GM23338 (cell line): Measurements from ENCODE around the gene AMBRA1. TPM values are rescaled to one million over a fixed set of nuclear protein-coding genes. Genes with fewer than 3 reads are reported as not detected.

Experiments used
- ATAC-seq: fragments of 200-7000 bp; cut with Tn5 transposase; 3 replicates; pipeline ENCODE4 v1.9.1; 2020
- DNase-seq: peaks from one replicate; pipeline ENCODE4 v3.0.0-alpha.2; 2015; ENCODE audit warnings: low spot score
- H2AFZ ChIP-seq: fragments of 200-600 bp; sonication (generic); 2 replicates; pipeline ENCODE4 v1.8.0; 2016; ENCODE audit warnings: antibody characterized with exemption, mild to moderate bottlenecking, moderate library complexity
- H3F3A ChIP-seq: fragments of 200-600 bp; sonication (generic); replicated peaks from 2 replicates; pipeline ENCODE4 v1.8.0; 2017; ENCODE audit warnings: antibody characterized with exemption, mixed run types, low read depth
- H3K27ac ChIP-seq: fragments of 200-600 bp; sonication (generic); 2 replicates; pipeline ENCODE4 v1.6.1; 2016; ENCODE audit warnings: low read depth
- H3K27me3 ChIP-seq: fragments of 200-600 bp; sonication (generic); 2 replicates; pipeline ENCODE4 v1.8.0; 2016; ENCODE audit warnings: mild to moderate bottlenecking, mixed run types, moderate library complexity; ENCODE audit not compliant: insufficient read depth
- H3K36me3 ChIP-seq: fragments of 200-600 bp; sonication (generic); 2 replicates; pipeline ENCODE4 v1.8.0; 2016; ENCODE audit warnings: mild to moderate bottlenecking; ENCODE audit not compliant: insufficient read depth
- H3K4me1 ChIP-seq: fragments of 200-600 bp; sonication (generic); 2 replicates; pipeline ENCODE4 v1.8.0; 2016; ENCODE audit warnings: mild to moderate bottlenecking, moderate library complexity; ENCODE audit not compliant: insufficient read depth
- H3K4me2 ChIP-seq: fragments of 200-600 bp; sonication (generic); 2 replicates; pipeline ENCODE4 v1.7.1; 2017; ENCODE audit warnings: mixed run types
- H3K4me3 ChIP-seq: fragments of 200-600 bp; sonication (generic); 2 replicates; pipeline ENCODE4 v1.6.1; 2016; ENCODE audit warnings: mixed run types
- H3K79me2 ChIP-seq: fragments of 200-600 bp; sonication (generic); replicated peaks from 2 replicates; pipeline ENCODE4 v1.8.0; 2017; ENCODE audit warnings: mild to moderate bottlenecking; ENCODE audit not compliant: insufficient read depth
- H3K9me2 ChIP-seq: fragments of 200-600 bp; sonication (generic); 2 replicates; pipeline ENCODE4 v1.8.0; 2017; ENCODE audit not compliant: insufficient read depth
- H4K20me1 ChIP-seq: fragments of 200-600 bp; sonication (generic); replicated peaks from 2 replicates; pipeline ENCODE4 v1.8.0; 2017; ENCODE audit warnings: mild to moderate bottlenecking; ENCODE audit not compliant: insufficient read depth
- H3K27ac Mint-ChIP-seq: 2 replicates; pipeline ENCODE4 v1.8.0; 2020; ENCODE audit warnings: inconsistent platforms, mild to moderate bottlenecking, moderate library complexity, mixed read lengths
- H3K27me3 Mint-ChIP-seq: 3 replicates; pipeline ENCODE4 v1.8.0; 2022; ENCODE audit warnings: low read depth, mild to moderate bottlenecking, moderate library complexity, mixed read lengths, inconsistent platforms; ENCODE audit not compliant: insufficient read depth, poor library complexity
- H3K36me3 Mint-ChIP-seq: 3 replicates; pipeline ENCODE4 v1.8.0; 2021; ENCODE audit warnings: low read depth, mild to moderate bottlenecking, inconsistent platforms, moderate library complexity, mixed read lengths
- H3K4me1 Mint-ChIP-seq: 3 replicates; pipeline ENCODE4 v1.8.0; 2020; ENCODE audit warnings: mild to moderate bottlenecking, inconsistent platforms, mixed read lengths
- H3K4me3 Mint-ChIP-seq: 3 replicates; pipeline ENCODE4 v1.8.0; 2021; ENCODE audit warnings: moderate library complexity, mild to moderate bottlenecking, inconsistent platforms, mixed read lengths
- H3K9me3 Mint-ChIP-seq: 3 replicates; pipeline ENCODE4 v1.8.0; 2020; ENCODE audit warnings: moderate library complexity, mild to moderate bottlenecking, inconsistent platforms, mixed read lengths
- EZH2phosphoT487 ChIP-seq: fragments of 200-600 bp; sonication (generic); IDR thresholded peaks from one replicate; pipeline ENCODE4 v1.8.1; 2018; ENCODE audit warnings: antibody characterized with exemption; ENCODE audit not compliant: unreplicated experiment
- JUNB ChIP-seq: IDR thresholded peaks from one replicate; pipeline ENCODE4 v1.6.1; 2016; ENCODE audit warnings: antibody characterized with exemption; ENCODE audit not compliant: unreplicated experiment
- POLR2AphosphoS5 ChIP-seq: IDR thresholded peaks from 2 replicates; pipeline ENCODE4 v1.6.1; 2016; ENCODE audit warnings: antibody characterized with exemption, low read depth
- STAT1 ChIP-seq: IDR thresholded peaks from one replicate; pipeline ENCODE4 v1.6.1; 2016; ENCODE audit warnings: antibody characterized with exemption; ENCODE audit not compliant: unreplicated experiment
- ZNF114 ChIP-seq: fragments of 250-450 bp; sonication (Bioruptor Pico); IDR thresholded peaks from 2 replicates; pipeline ENCODE4 v1.5.0; 2020; ENCODE audit warnings: mild to moderate bottlenecking, moderate library complexity
- ZNF462 ChIP-seq: fragments of 250-450 bp; sonication (Bioruptor Pico); IDR thresholded peaks from 2 replicates; pipeline ENCODE4 v1.5.0; 2020; ENCODE audit warnings: mild to moderate bottlenecking, moderate library complexity
- polyA plus RNA-seq: library from polyadenylated mRNA; unstranded; fragments of >200 nt; fragmentation: Nextera tagmentation; extraction: Ambion mirVana; gene quantifications from 2 replicates; pipeline ENCODE4 v1.2.1, GENCODE V29; 2016
- total RNA-seq: library from RNA; depleted of rRNA; stranded (reverse); fragments of >200 nt; shearing (Covaris generic); gene quantifications from 2 replicates; pipeline ENCODE4 v1.2.3, GENCODE V29; 2014
- TF ChIP-seq, protein P1 (sequence below): IDR thresholded peaks from 2 replicates; pipeline ENCODE4 v1.6.1; 2016; ENCODE audit warnings: antibody characterized with exemption

AMBRA1 gene
- total and polyA plus RNA-seq, 2 experiments from 2014 or later: 8.3 to 34.8 TPM

DNA sequence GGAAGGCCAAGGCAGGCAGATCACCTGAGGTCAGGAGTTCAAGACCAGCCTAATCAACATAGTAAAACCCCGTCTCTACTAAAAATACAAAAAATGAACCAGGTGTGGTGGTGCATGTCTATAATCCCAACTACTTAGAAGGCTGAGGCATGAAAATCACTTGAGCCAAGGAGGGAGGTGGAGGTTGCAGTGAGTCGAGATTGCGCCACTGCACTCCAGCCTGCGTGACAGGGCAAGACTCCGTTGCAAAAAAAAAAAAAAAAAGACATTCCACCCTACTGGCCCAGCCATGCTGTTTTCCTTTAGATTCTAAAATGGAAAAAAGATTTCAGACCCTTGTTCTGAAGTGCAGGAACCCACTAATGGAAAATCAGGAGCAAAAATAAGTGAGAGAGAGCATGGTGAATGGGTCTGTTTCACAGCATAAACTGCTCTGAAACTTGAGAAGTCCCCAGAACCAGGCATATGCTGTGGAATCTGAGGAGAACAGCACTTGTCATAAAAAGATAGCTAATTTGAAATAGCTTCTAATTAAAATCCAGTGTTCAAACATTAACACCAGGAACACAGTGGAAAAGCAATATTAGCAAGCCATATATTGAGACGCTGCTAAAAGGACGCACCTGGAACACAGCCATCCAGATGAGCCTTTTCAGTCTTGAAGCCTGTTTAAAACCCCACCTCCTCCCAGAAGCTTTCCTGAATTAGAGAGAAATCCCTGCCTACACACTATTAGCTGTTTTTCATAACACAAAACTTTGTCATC lies 136.0 kb downstream of the AMBRA1 start:
- Histone ChIP-seq H3F3A (no peaks in the 10 kb centered on the region), H3K4me3 (no peak overlapping the region), H3K36me3 (no peaks in the 10 kb centered on the region), H4K20me1 (peaks cover 6% of the 10 kb centered on the region), H2AFZ (no peak overlapping the region), H3K27ac (no peak overlapping the region), H3K4me1 (peaks cover 27% of the 10 kb centered on the region), H3K9me2 (no peaks in the 10 kb centered on the region), H3K27me3 (no peaks in the 10 kb centered on the region), H3K4me2 (no peak overlapping the region), H3K79me2 (0 out of 2 replicates have a peak, but pooled peaks cover 12% of the 10 kb centered on the region)
- Mint-ChIP-seq H3K4me1 (peaks cover 42% of the 10 kb centered on the region), H3K36me3 (no peaks in the 10 kb centered on the region), H3K27me3 (peaks cover 4% of the 10 kb centered on the region), H3K9me3 (no peaks in the 10 kb centered on the region), H3K4me3 (no peak overlapping the region), H3K27ac (peak overlapping the region; percentile 10)
- DNase-seq (no peak), ATAC-seq (no peak; the same call in 2 of the 3 replicates)
- TF ChIP-seq JUNB: no peak
- TF ChIP-seq, protein P1, sequence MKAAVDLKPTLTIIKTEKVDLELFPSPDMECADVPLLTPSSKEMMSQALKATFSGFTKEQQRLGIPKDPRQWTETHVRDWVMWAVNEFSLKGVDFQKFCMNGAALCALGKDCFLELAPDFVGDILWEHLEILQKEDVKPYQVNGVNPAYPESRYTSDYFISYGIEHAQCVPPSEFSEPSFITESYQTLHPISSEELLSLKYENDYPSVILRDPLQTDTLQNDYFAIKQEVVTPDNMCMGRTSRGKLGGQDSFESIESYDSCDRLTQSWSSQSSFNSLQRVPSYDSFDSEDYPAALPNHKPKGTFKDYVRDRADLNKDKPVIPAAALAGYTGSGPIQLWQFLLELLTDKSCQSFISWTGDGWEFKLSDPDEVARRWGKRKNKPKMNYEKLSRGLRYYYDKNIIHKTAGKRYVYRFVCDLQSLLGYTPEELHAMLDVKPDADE: no peak
- no peak for TF ChIP-seq STAT1
- no peak for TF ChIP-seq POLR2AphosphoS5
- no peak for TF ChIP-seq ZNF114 (CRISPR knock-in tag)

DNA sequence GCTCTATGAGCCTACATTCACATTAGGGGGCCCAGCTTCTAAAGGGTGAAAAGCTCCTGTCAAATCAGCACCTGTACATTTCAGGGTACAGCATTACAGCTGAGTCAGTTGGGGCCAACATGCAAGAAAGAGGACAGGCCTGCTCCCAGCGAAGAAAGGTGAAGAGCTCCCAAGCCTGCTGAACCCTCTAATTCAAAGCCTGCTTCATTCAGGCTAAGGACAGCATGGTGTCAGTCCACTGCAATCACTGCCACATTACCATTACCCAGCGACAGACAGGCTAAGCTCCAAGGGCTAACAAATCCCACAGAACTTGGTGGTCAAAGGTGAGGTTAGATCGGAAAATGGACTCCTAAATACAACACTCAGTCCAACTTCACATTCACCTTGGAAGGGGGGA lies 136.8 kb downstream of the AMBRA1 start:
- H3K4me2 ChIP-seq: peak overlapping the region; percentile 57

More for the DNA sequence above, 136.8 kb downstream of the AMBRA1 start:
- Histone ChIP-seq H3K27me3 (no peaks in the 10 kb centered on the region), H3F3A (no peaks in the 10 kb centered on the region), H3K4me3 (peak overlapping the region; percentile 4; the same call in 1 of the 2 replicates), H3K9me2 (no peaks in the 10 kb centered on the region), H3K36me3 (no peaks in the 10 kb centered on the region), H3K4me1 (peaks cover 32% of the 10 kb centered on the region), H2AFZ (no peak overlapping the region), H4K20me1 (peaks cover 2% of the 10 kb centered on the region), H3K79me2 (0 out of 2 replicates have a peak, but pooled peaks cover 12% of the 10 kb centered on the region), H3K27ac (peak overlapping the region; percentile 83)
- ATAC-seq: peak; percentile 70
- Mint-ChIP-seq H3K36me3 (no peaks in the 10 kb centered on the region), H3K27ac (0 out of 2 replicates have a peak overlapping the region, but pooled peaks have one; percentile 10), H3K4me1 (peaks cover 45% of the 10 kb centered on the region), H3K27me3 (peaks cover 4% of the 10 kb centered on the region), H3K9me3 (no peaks in the 10 kb centered on the region), H3K4me3 (0 out of 3 replicates have a peak overlapping the region, but pooled peaks have one; percentile 49)
- DNase-seq: no peak
- TF ChIP-seq ZNF462 (no peak), EZH2phosphoT487 (no peak)
